Body of pancreas (tissue), 4 donors: ENCODE results near the gene GOLGA6L2. TPM values are rescaled to one million over a fixed set of nuclear protein-coding genes. Genes with fewer than 3 reads are reported as not detected.
"Not testable (repeated sequence)": the region's sequence is repeated elsewhere in the genome, so short reads cannot be mapped to it uniquely, and the experiment has no call there.

Source experiments
- ATAC-seq: fragments of 150-250 bp; one replicate; pipeline ENCODE4 v1.9.1; 2016
- DNase-seq, 4 donors: peaks; one replicate each; pipeline ENCODE4 v3.0.0-alpha.2; 2019
- H3K27ac ChIP-seq, 4 donors: fragments of 200-600 bp; sonication (generic); 1 replicate in 3 of 4; 2 replicates in 1 of 4; pipeline versions ENCODE4 v1.5.1 to v1.6.1; 2016 to 2019; ENCODE audit warnings: mild to moderate bottlenecking in 1 of 4, mixed read lengths in 1 of 4, moderate library complexity in 1 of 4
- H3K27me3 ChIP-seq, 2 donors: fragments of 200-600 bp; sonication (generic); one replicate each; pipeline ENCODE4 v1.6.0; 2016; ENCODE audit warnings: mild to moderate bottlenecking in 1 of 2
- H3K36me3 ChIP-seq, 2 donors: fragments of 200-600 bp; sonication (generic); replicated peaks in 1 of 2; 2 replicates each; pipeline ENCODE4 v1.5.1; 2016; ENCODE audit warnings: low read depth in 2 of 2; ENCODE audit not compliant: insufficient read depth in 1 of 2
- H3K4me1 ChIP-seq: fragments of 200-600 bp; sonication (generic); one replicate; pipeline ENCODE4 v1.6.0; 2016
- H3K4me3 ChIP-seq, 2 donors: fragments of 200-600 bp; sonication (generic); 1 replicate in 1 of 2; 2 replicates in 1 of 2; pipeline ENCODE4 v1.5.1; 2016 to 2019
- H3K9me3 ChIP-seq, 3 donors: fragments of 200-600 bp; sonication (generic); 1 replicate in 2 of 3; 2 replicates in 1 of 3; pipeline ENCODE4 v1.5.1; 2016
- POLR2A ChIP-seq, 3 donors: fragments of 450-650 bp; IDR thresholded peaks; one replicate each; pipeline ENCODE4 v1.6.1; 2016; ENCODE audit warnings: antibody characterized with exemption in 3 of 3, mild to moderate bottlenecking in 2 of 3
- WGBS, 2 donors: methylation state at CpG; one replicate each; pipeline ENCODE4 v1.1.5; 2017; 5-methylcytosine and 5-hydroxymethylcytosine counted together
- intact Hi-C: fragments of 100-400 bp; cut with DNase I; formaldehyde crosslinking; loops from one replicate; pipeline ENCODE4 v1.15.1; 2023
- total RNA-seq, 2 donors: library from RNA; depleted of rRNA; stranded (reverse); fragments of >200 nt; gene quantifications; one replicate each; pipeline ENCODE4 v1.1.0, GENCODE V29; 2016
- TF ChIP-seq, protein P1 (sequence below), 7 experiments: fragments of 450-650 bp in 4 of 7; fragments of 200-600 bp in 3 of 7; sonication (generic) in 3 of 7; IDR thresholded peaks; one replicate each; pipeline ENCODE4 v1.5.1; 2016 to 2019; ENCODE audit warnings: antibody characterized with exemption in 7 of 7

Gene GOLGA6L2
- total RNA-seq, 2 donors from 2014 or later, result not detected

DNA sequence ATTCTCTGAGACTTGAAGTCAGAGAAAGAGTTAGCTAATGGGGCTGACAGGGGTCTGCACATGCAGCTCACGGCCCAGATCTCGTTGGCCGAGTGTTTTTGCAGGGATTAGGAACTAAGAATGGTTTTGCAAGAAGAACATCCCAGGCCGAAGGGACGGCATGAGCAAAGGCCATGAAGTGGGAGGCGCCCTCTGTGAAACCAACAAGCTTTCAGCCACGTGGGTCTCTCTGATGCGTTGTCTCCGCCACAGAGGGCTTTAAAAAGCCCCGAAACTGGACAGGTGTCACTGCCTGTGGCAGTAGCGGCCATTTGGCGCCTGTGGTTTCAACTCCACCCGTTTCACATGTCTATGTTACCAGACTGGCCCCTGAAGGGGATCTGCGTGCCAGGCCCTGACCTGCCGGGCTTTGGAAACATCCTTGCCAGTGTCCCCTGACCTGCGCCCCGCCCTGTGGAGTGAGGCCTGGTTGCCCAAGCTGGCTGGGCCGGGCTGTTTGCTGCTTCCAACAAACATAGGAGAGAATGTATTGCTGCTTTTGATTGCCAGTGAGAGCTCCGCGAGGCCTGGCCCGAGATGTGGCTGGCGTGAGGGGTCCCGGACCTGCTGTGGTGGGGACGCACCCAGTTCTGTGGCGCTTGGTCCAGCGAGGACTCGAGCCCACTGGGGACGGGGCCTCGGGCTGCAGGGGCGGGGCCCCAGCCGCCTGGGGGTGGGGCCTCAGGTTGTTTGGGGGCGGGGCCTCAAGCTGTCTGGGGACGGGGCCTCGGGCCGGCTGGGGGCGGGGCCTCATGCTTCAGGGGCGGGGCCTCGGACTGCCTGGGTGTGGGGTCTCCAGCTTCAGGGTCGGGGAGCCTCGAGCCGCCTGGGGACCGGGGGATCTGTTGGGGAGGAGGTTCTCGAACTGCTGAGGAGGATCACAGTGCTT lies 30.4 kb downstream of the GOLGA6L2 start:
- DNase-seq, result no peak
- intact Hi-C loops, result no loop called here
- ATAC-seq, result no peak

DNA sequence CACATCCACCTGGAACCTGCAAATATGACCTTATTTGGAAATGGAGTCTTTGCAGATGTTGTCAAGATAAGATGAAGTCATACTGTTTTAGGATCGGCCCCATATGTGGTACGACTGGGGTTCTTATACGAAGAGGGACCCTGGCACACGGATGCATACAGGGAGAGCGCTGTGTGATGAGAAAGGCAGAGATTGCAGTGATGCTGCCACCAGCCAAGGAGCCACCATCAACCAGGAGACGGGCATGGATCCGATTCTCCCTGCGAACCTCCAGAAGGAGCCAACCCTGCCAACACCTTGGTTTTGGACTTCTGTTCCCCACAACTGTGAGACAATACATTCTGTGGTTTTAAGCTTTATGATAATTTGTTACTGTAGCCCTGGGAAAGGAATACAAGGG lies 31.2 kb downstream of the GOLGA6L2 start:
- DNase-seq, H3K27ac ChIP-seq, H3K27me3 ChIP-seq, H3K4me3 ChIP-seq, ATAC-seq, H3K4me1 ChIP-seq, intact Hi-C loops, H3K36me3 ChIP-seq, H3K9me3 ChIP-seq: not testable (repeated sequence)
- WGBS, 2 donors, result 81 to 89% methylated on average over 8 of the region's 8 CpGs

More for the DNA sequence above, 30.4 kb downstream of the GOLGA6L2 start:
- Histone ChIP-seq H3K9me3 (no peaks in the 10 kb centered on the region), H3K36me3 (no peaks in the 10 kb centered on the region), H3K27me3 (no peaks in the 10 kb centered on the region), H3K27ac (no peak overlapping the region), H3K4me1 (no peaks in the 10 kb centered on the region), H3K4me3 (no peak overlapping the region)
- 78 to 79% methylated on average over 24 to 36 of the region's 43 CpGs for whole genome bisulfite sequencing, 2 donors
- no peak for TF ChIP-seq POLR2A (IDR thresholded peaks at IDR 0.05)
- TF ChIP-seq, protein P1, sequence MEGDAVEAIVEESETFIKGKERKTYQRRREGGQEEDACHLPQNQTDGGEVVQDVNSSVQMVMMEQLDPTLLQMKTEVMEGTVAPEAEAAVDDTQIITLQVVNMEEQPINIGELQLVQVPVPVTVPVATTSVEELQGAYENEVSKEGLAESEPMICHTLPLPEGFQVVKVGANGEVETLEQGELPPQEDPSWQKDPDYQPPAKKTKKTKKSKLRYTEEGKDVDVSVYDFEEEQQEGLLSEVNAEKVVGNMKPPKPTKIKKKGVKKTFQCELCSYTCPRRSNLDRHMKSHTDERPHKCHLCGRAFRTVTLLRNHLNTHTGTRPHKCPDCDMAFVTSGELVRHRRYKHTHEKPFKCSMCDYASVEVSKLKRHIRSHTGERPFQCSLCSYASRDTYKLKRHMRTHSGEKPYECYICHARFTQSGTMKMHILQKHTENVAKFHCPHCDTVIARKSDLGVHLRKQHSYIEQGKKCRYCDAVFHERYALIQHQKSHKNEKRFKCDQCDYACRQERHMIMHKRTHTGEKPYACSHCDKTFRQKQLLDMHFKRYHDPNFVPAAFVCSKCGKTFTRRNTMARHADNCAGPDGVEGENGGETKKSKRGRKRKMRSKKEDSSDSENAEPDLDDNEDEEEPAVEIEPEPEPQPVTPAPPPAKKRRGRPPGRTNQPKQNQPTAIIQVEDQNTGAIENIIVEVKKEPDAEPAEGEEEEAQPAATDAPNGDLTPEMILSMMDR (IDR thresholded peaks at IDR 0.05), result no peak

DNA sequence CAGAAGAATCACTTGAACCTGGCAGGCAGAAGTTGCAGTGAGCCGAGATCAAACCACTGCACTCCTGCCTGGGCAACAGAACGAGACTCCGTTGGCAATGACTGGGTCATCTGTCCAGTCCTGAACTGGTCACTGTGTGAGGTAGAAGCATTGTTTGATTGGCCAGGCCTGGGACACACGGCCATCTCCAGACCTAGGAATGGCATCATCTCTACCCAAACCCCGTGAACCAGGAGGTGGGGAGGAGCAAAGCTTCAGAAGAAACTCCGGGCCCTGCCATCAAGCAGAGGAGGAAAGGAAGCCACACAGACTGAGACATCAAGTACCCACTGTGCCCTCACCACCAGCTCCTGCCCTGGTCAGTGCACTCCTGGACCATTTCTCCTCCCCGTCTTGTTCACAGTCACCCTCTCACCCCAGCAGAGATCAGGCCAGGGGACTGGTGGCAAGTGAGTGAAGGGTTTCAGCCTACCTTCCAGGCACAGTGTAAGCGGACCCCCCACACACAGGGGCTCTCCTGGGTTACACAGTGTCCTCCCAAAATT lies 31.6 kb downstream of the GOLGA6L2 start:
- intact Hi-C loops, result no loop called here
- Histone ChIP-seq H3K4me3 (no peak overlapping the region), H3K4me1 (no peaks in the 10 kb centered on the region), H3K27ac (no peak overlapping the region), H3K9me3 (no peaks in the 10 kb centered on the region), H3K36me3 (no peaks in the 10 kb centered on the region), H3K27me3 (no peaks in the 10 kb centered on the region)
- TF ChIP-seq POLR2A (IDR thresholded peaks at IDR 0.05), result no peak
- TF ChIP-seq, protein P1 (IDR thresholded peaks at IDR 0.05), result no peak
- ATAC-seq (no peak), DNase-seq (no peak)
- WGBS, 2 donors, result 53 to 71% methylated on average over 4 to 8 of the region's 8 CpGs

DNA sequence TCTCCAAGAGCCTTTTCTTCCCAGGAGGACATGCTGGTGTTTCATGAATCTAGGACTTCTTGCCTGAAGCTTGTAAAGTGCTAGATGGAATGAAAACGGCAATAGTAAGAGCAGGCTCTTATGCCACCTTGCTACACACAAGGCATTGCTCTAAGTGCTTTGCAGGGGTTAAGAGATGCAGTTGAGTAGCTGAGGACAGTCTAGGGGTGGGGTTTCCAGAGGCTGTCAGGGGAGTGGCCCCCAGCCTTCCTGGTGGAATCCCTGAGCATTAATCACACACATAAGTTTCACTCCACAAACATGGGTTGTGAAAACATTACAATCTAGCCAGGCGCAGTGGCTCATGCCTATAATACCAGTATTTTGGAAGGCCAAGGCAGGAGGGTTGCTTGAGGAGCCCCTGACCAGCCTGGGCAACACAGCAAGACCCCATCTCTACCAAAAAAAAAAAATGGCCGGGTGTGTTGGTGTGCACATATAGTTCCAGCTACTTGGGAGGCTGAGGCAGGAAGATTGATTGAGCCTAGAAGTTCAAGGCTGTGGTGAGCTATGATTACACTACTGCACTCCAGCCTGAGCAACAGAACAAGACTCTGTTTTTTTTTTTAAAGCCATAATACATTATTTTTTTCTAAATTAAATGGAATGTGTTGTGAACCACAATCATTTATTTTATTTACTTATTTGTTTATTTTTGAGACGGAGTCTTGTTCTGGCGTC lies 34.0 kb downstream of the GOLGA6L2 start:
- H3K4me3 ChIP-seq, H3K4me1 ChIP-seq, H3K27me3 ChIP-seq, H3K9me3 ChIP-seq, H3K36me3 ChIP-seq, DNase-seq, ATAC-seq, intact Hi-C loops, H3K27ac ChIP-seq: not testable (repeated sequence)
- 63 to 64% methylated on average over 4 to 5 of the region's 5 CpGs for WGBS, 2 donors

DNA sequence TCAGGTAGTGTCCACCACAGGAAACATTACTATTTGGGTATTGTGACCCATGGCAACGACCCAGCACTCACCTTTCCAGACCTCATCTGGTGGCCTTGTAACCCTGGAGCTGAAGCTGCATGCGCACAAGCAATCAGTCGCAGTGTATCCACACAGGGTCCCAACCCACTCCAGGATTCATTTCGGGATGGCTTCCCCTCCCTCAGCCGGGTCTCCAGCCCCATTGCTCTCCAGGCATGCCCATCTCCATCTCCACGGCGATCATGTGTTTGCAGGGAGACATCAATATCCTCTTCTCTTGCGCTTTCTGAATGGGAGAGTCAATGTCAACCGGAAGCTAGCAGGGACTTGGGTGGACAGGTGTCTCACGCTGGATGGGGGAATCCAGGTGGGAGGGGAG lies 35.2 kb downstream of the GOLGA6L2 start:
- H3K27me3 ChIP-seq, result no peaks in the 10 kb centered on the region
- no peaks in the 10 kb centered on the region for H3K4me1 ChIP-seq
- H3K36me3 ChIP-seq, result no peaks in the 10 kb centered on the region
- TF ChIP-seq, protein P1 (IDR thresholded peaks at IDR 0.05), result no peak
- TF ChIP-seq POLR2A (IDR thresholded peaks at IDR 0.05), result no peak
- ATAC-seq (no peak), DNase-seq (no peak)
- intact Hi-C loops, result no loop called here
- H3K9me3 ChIP-seq, result no peaks in the 10 kb centered on the region
- 61 to 66% methylated on average over 4 to 10 of the region's 10 CpGs for WGBS, 2 donors
- H3K27ac ChIP-seq, result no peak overlapping the region
- H3K4me3 ChIP-seq, result no peak overlapping the region
